K562 (cell line): ENCODE data around the gene DNAH9. TPM values are rescaled to one million over a fixed set of nuclear protein-coding genes. Genes with fewer than 3 reads are reported as not detected.

Experiments used
- DIDO1 ChIP-seq: fragments of 450-650 bp; IDR thresholded peaks from 2 replicates; pipeline ENCODE4 v1.6.1; 2016; ENCODE audit warnings: low read depth, missing biosample characterization, missing genetic modification characterization
- MCM2 ChIP-seq: fragments of 450-650 bp; IDR thresholded peaks from 2 replicates; pipeline ENCODE4 v1.6.1; 2017; ENCODE audit warnings: low read depth, mild to moderate bottlenecking
- NFIX ChIP-seq: fragments of 250-450 bp; sonication (Bioruptor Pico); IDR thresholded peaks from 2 replicates; pipeline ENCODE4 v1.4.0; 2020; ENCODE audit warnings: low read depth, mild to moderate bottlenecking, moderate library complexity
- NONO ChIP-seq, 2 experiments: fragments of 200-400 bp in 1 of 2; fragments of 450-650 bp in 1 of 2; formaldehyde crosslinking in 1 of 2; IDR thresholded peaks; 2 replicates each; pipeline ENCODE4 v1.6.1; 2017; ENCODE audit warnings: low read depth in 2 of 2, mild to moderate bottlenecking in 2 of 2, moderate library complexity in 2 of 2, low read length in 1 of 2
- RERE ChIP-seq: sonication (generic); formaldehyde crosslinking; IDR thresholded peaks from 2 replicates; pipeline ENCODE4 v1.8.0; 2023; ENCODE audit warnings: missing genetic modification reagents, mild to moderate bottlenecking, borderline replicate concordance
- ZBTB40 ChIP-seq, 2 experiments: fragments of 450-650 bp in 1 of 2; sonication (generic) in 1 of 2; formaldehyde crosslinking in 1 of 2; IDR thresholded peaks; 2 replicates each; pipeline versions ENCODE4 v1.7.1 to v1.9.0; 2016 to 2022; ENCODE audit warnings: inconsistent platforms in 1 of 2, mild to moderate bottlenecking in 1 of 2, missing genetic modification reagents in 1 of 2
- ZNF518B ChIP-seq: fragments of 250-450 bp; sonication (Bioruptor Pico); IDR thresholded peaks from 2 replicates; pipeline ENCODE4 v1.5.0; 2021; ENCODE audit warnings: mild to moderate bottlenecking, moderate library complexity
- ZNF766 ChIP-seq: fragments of 200-800 bp; sonication (Bioruptor generic); conservative IDR thresholded peaks from 2 replicates; pipeline ENCODE4 v1.6.1; 2016; ENCODE audit warnings: missing genetic modification characterization, missing compliant biosample characterization
- polyA plus RNA-seq, 8 experiments: library from polyadenylated mRNA; depleted of rRNA in 4 of 8; stranded (reverse) in 5 of 8; unstranded in 3 of 8; fragments of >200 nt; fragmentation: Nextera tagmentation in 2 of 8; fragmentation: Illumina TruSeq in 1 of 8; extraction: Ambion mirVana in 2 of 8; extraction: Trizol in 1 of 8; gene quantifications; 2 replicates each; pipeline versions ENCODE4 v1.2.1 to v1.2.3, GENCODE V29; 2011 to 2014; ENCODE audit warnings: inconsistent platforms in 1 of 8, missing spikeins in 1 of 8
- total RNA-seq, 7 experiments: library from RNA; depleted of rRNA in 6 of 7; stranded (reverse); fragments of >200 nt in 6 of 7; fragmentation: Illumina TruSeq in 2 of 7; extraction: Trizol in 2 of 7; gene quantifications; 2 replicates each; pipeline versions ENCODE4 v1.2.1 to v1.2.3, GENCODE V29; 2011 to 2021; ENCODE audit warnings: low replicate concordance in 1 of 7

DNAH9 gene
- total and polyA plus RNA-seq, 9 of the 15 experiments (the other 6 are each of a cell fraction or from before 2014, with no cell fraction given): not detected

- TF ChIP-seq RERE (no peak), MCM2 (no peak), NONO (IDR thresholded peaks at IDR 0.05; ENCODE audit: low read depth in 2 of 2, low read length in 1 of 2) (no peak), DIDO1 (no peak), ZNF518B (no peak), ZBTB40 (IDR thresholded peaks at IDR 0.05) (no peak), ZBTB40 (CRISPR knock-in tag; IDR thresholded peaks at IDR 0.05) (no peak), NFIX (no peak), ZNF766 (CRISPR knock-in tag) (no peak)
These were observed 257.0 kb downstream of the DNAH9 start (continued) for GRCh38 chr17:11855306-11855705.
